AG04449 (cell line): ENCODE data around the gene MAP2.

Experiments
- CTCF ChIA-PET: fragments of 350-600 bp; formaldehyde crosslinking; extraction: SDS; loops from one replicate; lab custom pipeline; 2021; ENCODE audit warnings: antibody characterized with exemption; lab: Yijun Ruan, JAX
- POLR2A ChIA-PET: fragments of 400-600, 350-600 bp; formaldehyde crosslinking; extraction: SDS; loops from one replicate; lab custom pipeline; 2020; ENCODE audit warnings: antibody characterized with exemption, inconsistent platforms; lab: Yijun Ruan, JAX
- DNase-seq: peaks from one replicate; pipeline ENCODE4 v3.0.0-alpha.2; 2010; ENCODE audit warnings: low read depth, low spot score
- H3K4me3 ChIP-seq: 2 replicates; pipeline ENCODE4 v1.5.1; 2011; ENCODE audit warnings: low read depth, mild to moderate bottlenecking, control low read depth, low read length
- CTCF ChIP-seq: IDR thresholded peaks from one replicate; pipeline ENCODE4 v1.5.1; 2011; ENCODE audit warnings: mild to moderate bottlenecking, moderate library complexity, low read length, control low read depth, inconsistent platforms; ENCODE audit not compliant: insufficient read depth; ENCODE audit errors: missing control alignments

MAP2 gene

GRCh38 chr2:209727077-209727476, 303.2 kb downstream of the MAP2 start:
- POLR2A ChIA-PET = no interaction called here
- CTCF ChIA-PET = no interaction called here
- no peak for TF ChIP-seq CTCF
- DNase-seq = no peak
- H3K4me3 ChIP-seq = no peak overlapping the region

- CTCF ChIA-PET = no interaction called here
- H3K4me3 ChIP-seq = no peak overlapping the region
- POLR2A ChIA-PET = no interaction called here
- no peak for TF ChIP-seq CTCF
- no peak for DNase-seq
These were observed 311.0 kb downstream of the MAP2 start for GRCh38 chr2:209734805-209735204.

GRCh38 chr2:209741953-209742352, 318.1 kb downstream of the MAP2 start:
- CTCF ChIA-PET = no interaction called here
- POLR2A ChIA-PET = no interaction called here
- no peak for TF ChIP-seq CTCF

GRCh38 chr2:209753020-209753419, 329.2 kb downstream of the MAP2 start:
- no peak for DNase-seq
- no peak overlapping the region for H3K4me3 ChIP-seq
- ChIA-PET CTCF (no interaction called here), POLR2A (no interaction called here)
- no peak for TF ChIP-seq CTCF

More at GRCh38 chr2:209741953-209742352, 318.1 kb downstream of the MAP2 start:
- DNase-seq = no peak
- H3K4me3 ChIP-seq = no peak overlapping the region

- CTCF ChIA-PET = no interaction called here
- no peak for DNase-seq
- POLR2A ChIA-PET = no interaction called here
- TF ChIP-seq CTCF = no peak
- no peak overlapping the region for H3K4me3 ChIP-seq
These were observed 333.3 kb downstream of the MAP2 start for GRCh38 chr2:209757163-209757562.

GRCh38 chr2:209761566-209761965, 337.7 kb downstream of the MAP2 start:
- DNase-seq = no peak
- TF ChIP-seq CTCF = no peak
- POLR2A ChIA-PET = no interaction called here
- CTCF ChIA-PET = no interaction called here
- no peak overlapping the region for H3K4me3 ChIP-seq
